Measurements from ENCODE around the gene EPS8.
A peak's percentile ranks its signal among the peaks of the same experiment; 100 is the strongest.

EPS8 gene

GRCh38 chr12:15712823-15713660 is 76.1 kb downstream of the EPS8 start:
- DNase-seq = no peak

GRCh38 chr12:15712160-15712559 is 77.0 kb downstream of the EPS8 start:
- DNase-seq = no peak

- DNase-seq = no peak
These were observed 78.2 kb downstream of the EPS8 start for GRCh38 chr12:15710860-15711510.

- DNase-seq = no peak
These were observed 79.6 kb downstream of the EPS8 start for GRCh38 chr12:15709551-15709950.

GRCh38 chr12:15708396-15709076 is 80.7 kb downstream of the EPS8 start:
- no peak for DNase-seq

- DNase-seq = no peak
These were observed 81.5 kb downstream of the EPS8 start for GRCh38 chr12:15707516-15708199.

- DNase-seq = no peak
These were observed 83.0 kb downstream of the EPS8 start for GRCh38 chr12:15706010-15706676.

GRCh38 chr12:15705606-15706005 is 83.6 kb downstream of the EPS8 start:
- DNase-seq = no peak

GRCh38 chr12:15702276-15702675 is 86.9 kb downstream of the EPS8 start:
- DNase-seq = no peak

- no peak for DNase-seq
These were observed 87.5 kb downstream of the EPS8 start for GRCh38 chr12:15701631-15702156.

- peak; percentile 3 for DNase-seq
These were observed 88.0 kb downstream of the EPS8 start for GRCh38 chr12:15701206-15701605.

GRCh38 chr12:15700595-15700994 is 88.6 kb downstream of the EPS8 start:
- no peak for DNase-seq

- DNase-seq = no peak
These were observed 89.3 kb downstream of the EPS8 start for GRCh38 chr12:15699886-15700285.

GRCh38 chr12:15698377-15698871 is 90.8 kb downstream of the EPS8 start:
- DNase-seq = no peak

GRCh38 chr12:15697201-15697600 is 92.0 kb downstream of the EPS8 start:
- no peak for DNase-seq

GRCh38 chr12:15693228-15693911 is 95.8 kb downstream of the EPS8 start:
- no peak for DNase-seq

- no peak for DNase-seq
These were observed 97.8 kb downstream of the EPS8 start for GRCh38 chr12:15691388-15691787.

- no peak for DNase-seq
These were observed 98.9 kb downstream of the EPS8 start for GRCh38 chr12:15690320-15690719.

- DNase-seq = no peak
These were observed 99.4 kb downstream of the EPS8 start for GRCh38 chr12:15689751-15690191.

- no peak for DNase-seq
These were observed 100.2 kb downstream of the EPS8 start for GRCh38 chr12:15688838-15689625.
